ENCODE measurements around the gene EEF1A2.

Gene EEF1A2

DNA sequence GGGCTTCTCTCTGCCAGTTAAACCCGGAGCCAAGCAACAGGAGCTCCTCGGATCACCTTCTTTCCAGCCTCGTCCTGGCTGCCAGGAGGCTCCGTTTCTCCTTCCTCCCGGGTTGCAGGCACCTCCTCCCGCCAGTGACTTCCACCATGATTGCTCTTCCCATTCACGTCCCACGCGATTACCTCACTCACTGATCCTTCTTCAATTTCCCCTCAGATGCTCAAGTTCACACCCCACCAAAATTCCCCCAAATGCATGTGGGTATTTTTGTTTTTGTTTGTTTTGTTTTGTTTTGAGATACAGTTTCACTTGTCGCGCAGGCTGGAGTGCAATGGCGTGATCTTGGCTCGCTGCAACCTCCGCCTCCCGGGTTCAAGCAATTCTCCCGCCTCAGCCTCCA lies 51.6 kb downstream of the EEF1A2 start:
- DNase-seq = no peak

DNA sequence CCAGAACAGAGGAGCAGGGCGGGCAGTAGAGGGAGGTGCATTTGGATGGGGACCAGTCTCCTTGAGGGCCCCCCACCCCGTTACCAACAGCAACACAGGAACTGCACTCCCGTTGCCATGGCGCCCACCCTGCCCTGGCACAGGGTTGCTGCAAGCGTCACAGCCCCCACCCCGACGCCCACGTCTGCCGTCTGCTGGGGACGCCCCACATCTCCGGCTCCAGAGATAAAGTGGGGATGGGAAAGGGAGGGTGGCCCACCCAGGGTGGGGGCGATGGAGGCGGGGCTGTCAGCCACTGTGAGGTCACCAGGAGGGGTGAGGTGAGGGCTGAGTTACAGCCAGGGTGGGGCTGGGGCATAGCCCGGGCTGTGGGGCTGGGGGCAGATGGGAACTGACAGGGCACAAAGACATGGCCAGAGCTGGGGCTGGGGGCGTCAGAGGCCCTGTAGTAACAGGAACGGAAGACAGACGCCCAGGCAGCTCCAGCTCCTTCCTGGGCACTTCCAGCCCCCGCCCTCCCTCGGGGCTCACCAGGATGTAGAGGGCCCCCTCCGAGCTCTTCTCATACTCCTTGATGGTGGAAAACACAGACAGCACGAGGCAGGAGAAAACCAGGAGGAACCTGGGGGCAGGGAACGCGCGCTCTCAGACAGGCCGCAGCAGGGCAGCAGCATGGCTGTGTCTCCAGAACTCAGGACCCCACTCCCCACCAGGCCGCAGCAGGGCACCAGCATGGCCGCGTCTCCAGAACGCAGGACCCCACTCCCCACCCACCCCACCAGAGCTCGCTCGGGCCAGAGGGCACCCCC lies 52.5 kb downstream of the EEF1A2 start:
- DNase-seq = no peak

DNA sequence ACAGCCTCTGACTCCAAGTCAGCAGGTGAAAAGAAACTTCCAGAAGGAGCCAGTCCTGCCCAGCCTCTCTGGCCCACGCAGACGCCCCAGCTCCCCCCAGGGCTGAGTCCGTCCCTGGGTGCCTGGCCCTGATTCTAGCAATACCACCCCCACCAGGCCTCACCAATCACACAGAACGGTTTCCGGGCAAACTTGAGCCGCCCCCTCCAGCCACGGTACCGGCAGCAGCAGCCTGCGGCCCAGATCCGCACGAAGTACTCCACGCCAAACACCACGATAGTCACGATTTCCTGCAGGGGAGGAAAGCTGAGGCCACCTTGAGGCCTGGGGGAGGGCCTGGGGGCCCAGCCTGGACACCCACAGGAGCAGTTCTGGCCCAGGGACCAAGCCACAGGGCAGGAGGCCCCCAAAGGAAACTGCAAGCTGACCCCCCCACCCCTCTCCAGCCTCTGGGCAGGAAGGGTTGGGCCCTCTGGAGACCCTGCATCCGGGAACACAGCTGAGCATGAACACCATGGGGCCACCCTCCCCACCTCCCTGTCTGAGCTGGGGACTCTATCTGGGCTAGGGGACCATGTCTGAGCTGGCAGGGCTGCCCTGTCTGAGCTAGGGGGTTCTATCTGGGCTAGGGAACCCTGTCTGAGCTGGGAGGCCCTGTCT lies 53.7 kb downstream of the EEF1A2 start:
- no peak for DNase-seq

DNA sequence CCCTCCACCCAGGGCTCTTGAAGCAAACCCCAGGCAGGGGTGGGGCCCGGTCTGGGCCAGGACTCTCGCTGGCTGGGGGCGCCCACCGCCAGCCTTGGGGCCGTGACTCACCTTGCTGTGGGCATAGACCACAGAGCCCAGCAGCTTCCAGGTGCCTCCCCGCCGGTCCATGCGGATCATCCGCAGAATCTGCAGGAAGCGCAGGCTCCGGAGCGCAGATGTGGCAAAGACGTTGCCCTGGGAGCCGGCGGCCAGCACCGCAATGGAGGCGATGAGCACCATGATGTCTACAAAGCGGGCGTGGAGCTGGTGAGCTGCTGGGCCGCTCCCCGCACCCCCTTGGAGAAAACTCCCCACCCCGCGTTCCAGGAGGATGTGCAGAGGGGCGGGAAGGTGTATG lies 54.3 kb downstream of the EEF1A2 start:
- DNase-seq = no peak

DNA sequence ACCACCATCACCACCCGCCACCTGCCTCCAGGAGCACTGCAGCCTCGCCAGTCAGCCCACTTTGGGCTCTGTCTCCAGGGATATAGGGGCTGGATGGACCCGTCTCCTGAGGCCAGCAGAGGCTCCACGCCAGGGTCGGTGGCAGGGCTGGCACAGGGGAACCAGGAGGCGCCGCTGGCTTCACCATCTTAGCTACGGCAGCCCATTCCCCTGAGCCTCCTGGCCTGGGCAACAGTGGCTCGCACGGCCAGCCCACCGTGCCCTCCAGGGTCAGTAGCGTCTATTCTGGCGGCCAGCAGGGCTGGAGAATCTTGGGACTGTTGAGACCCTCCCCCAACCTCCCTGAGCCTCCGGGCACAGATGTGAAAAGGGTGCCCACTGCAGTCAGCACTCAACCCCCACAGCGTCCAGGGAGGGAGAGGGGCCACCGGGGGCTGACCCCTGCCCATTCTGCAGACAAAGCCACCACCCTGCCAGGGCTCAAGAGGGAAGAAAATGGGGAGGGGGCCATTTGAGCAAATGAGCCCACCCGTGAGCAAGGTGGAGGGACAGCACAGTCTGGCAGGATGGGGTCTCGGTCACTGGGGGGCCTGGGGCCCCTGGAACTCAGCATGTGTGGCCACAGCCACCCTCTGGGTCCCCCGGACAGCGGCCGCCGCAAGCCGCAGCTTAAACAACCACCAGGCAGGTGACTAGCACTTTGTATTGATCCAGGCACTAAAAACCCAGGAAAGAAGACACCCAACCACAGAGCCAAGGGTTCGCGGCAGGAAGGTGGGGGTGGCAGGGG lies 55.1 kb downstream of the EEF1A2 start:
- no peak for DNase-seq

DNA sequence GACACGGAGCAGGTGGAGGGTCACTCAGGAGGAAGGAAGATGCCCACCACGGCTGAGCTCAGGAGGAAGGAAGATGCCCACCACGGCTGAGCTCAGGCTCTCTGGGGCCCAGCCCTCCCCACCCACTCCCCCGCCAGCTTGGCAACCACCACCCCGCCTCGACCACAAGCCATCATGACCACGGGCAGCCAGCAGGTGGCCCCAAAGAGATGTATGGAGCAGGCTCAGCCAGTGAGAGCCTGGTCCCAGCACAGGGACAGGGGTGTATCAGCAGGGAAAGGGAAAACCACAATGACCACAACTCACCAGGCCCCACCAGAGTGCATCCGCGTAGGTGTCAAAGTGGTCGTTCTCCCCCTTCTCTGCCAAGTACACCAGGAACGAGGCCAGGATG lies 56.8 kb downstream of the EEF1A2 start:
- DNase-seq = peak; percentile 58

DNA sequence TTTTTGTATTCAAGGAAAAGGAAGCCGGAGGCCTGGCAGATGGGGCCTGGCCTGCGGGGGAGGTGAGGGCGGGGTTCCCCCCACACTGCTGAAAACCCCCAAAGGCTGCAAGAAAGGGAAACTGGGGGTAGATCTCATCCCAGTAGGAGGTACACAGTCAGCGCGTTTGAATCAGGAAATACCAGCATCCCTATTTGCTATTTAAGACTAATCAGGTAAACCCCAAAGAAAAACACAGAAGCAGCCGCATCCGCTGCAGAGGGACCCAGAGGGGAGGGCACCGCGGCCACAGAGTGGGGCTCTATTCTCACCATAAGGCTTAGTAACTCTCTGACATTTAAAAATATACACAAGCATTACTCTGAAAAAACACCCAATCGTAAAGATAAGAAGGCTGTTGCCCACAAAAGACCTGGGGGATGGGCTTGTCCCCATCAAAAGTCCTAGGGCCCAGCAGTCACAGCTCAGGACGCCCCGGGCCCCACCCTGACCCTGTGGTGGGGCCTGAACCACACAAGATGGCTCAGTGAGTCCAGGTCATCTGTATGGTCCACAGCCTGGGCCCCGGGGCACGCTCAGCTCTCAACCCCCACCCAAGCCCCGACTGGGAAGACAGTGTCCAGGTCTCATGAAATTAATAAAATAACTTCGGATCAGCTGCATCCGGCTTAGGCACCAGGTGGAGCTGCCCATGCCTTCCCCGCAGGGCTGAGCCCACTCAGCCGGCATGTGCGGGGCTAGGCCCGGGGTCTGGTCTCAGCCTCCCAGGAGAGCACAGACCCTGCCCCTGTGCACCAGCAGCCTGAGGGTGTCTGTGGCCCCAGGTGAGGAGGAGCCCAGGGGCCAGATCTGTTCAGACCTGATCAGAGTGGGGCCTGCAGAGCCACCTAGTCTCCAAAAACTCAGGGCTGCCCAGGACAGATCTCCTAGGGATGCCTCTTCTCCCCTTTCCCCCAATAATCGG lies 57.5 kb downstream of the EEF1A2 start:
- DNase-seq = peak; percentile 33

DNA sequence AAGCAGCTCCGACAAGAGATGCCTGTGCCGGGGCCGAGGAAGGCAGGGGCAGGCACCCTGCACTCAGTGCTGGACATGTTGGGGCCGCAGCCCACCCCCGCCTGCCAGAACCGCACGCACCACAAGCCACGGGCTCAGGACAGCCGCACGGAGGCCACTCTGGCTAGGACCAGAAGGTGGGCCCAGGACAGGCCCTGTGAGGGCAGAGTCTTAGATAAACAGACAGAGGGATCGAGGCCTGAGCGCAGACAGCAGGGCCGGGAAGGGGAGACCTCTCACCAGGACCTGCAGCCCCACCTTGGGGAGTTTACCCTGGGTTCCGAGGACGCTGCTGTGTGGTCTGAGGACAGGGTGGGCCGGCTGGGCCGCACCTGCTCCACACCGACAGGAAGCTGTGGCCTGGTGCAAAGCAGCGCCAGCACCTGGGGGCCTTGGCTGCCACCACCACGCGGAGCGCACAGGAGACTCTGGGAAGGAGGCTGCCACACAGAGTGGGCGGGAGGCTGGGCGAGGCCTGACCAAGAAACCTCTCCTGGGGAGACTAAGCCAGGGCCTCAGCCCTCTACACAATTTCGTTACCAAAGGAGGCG lies 58.4 kb downstream of the EEF1A2 start:
- DNase-seq = no peak

DNA sequence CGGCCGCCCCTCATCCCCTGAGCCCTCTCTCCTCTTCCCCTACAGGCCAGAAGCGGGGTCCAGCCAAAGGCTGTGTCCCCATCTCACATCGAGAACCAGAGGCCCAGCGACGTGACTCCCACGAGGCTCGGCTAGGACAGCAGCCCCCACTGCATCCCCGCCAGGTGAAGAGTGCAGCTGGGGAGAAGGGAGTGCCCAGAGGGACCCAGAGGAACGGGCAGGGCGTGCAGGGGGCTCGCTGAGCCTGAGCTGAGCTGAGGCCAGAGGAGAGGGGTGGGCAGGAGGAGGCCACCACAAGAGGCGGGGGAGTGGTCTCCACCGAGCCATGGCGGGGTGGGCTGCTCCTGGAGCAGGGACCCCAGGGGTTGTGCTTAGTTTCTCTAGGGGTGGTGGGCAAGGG lies 59.0 kb downstream of the EEF1A2 start:
- DNase-seq = no peak

DNA sequence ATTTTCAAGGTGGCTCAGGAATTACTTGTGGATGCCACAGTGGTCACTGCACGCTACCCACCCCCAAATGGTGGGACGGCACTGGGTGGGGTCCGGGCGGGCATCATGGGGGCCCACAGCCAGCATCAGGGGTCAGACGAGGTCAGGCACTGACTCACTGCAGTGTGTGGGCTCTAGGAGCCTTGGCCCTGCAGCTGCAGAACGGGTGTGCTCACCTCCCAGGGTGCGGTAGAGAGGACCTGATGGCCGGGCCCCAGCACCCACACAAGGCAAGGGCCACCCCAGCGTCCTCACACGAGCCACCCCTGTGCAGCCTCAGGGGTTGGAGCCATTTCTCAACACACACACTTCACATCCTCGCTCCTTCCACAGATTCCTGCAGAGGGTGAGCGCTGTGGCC lies 60.8 kb downstream of the EEF1A2 start:
- no peak for DNase-seq
